NCI-H748 (cell line): Measurements from ENCODE around the gene PARP4.
A peak's percentile ranks its signal among the peaks of the same experiment; 100 is the strongest.
"Not testable (repeated sequence)": the region's sequence is repeated elsewhere in the genome, so short reads cannot be mapped to it uniquely, and the experiment has no call there.

Experiments used
- DNase-seq: peaks from one replicate; lab custom pipeline; 2025; ENCODE audit not compliant: unreplicated experiment; lab: John Stamatoyannopoulos, UW

Gene PARP4

GRCh38 chr13:24512197-24512907, at the start of gene PARP4:
PARP4 (minus strand) TSS chr13:24512778; CDS start chr13:24503776, 9,002 bp downstream.
- peak; percentile 97 for DNase-seq

GRCh38 chr13:24560579-24561187, 48.1 kb upstream of the PARP4 start:
- not testable (repeated sequence) for DNase-seq

GRCh38 chr13:24559431-24560218, 47.0 kb upstream of the PARP4 start:
- DNase-seq: not testable (repeated sequence)

- DNase-seq: no peak
These were observed 44.5 kb upstream of the PARP4 start for GRCh38 chr13:24557081-24557480.

- DNase-seq: not testable (repeated sequence)
These were observed 41.3 kb upstream of the PARP4 start for GRCh38 chr13:24553892-24554291.

GRCh38 chr13:24541476-24542352, 29.1 kb upstream of the PARP4 start:
- DNase-seq: peak; percentile 50

- DNase-seq: no peak
These were observed 28.5 kb upstream of the PARP4 start for GRCh38 chr13:24541127-24541475.

GRCh38 chr13:24540236-24541126, 27.9 kb upstream of the PARP4 start:
- DNase-seq: no peak

GRCh38 chr13:24539500-24540165, 27.1 kb upstream of the PARP4 start:
- DNase-seq: no peak

GRCh38 chr13:24529478-24529877, 16.9 kb upstream of the PARP4 start:
- DNase-seq: no peak

- no peak for DNase-seq
These were observed 16.3 kb upstream of the PARP4 start for GRCh38 chr13:24528816-24529398.

GRCh38 chr13:24527266-24527775, 14.7 kb upstream of the PARP4 start:
- no peak for DNase-seq

- no peak for DNase-seq
These were observed 8.2 kb upstream of the PARP4 start for GRCh38 chr13:24520733-24521132.

- no peak for DNase-seq
These were observed 4.3 kb upstream of the PARP4 start for GRCh38 chr13:24516919-24517318.

GRCh38 chr13:24512908-24513213, 283 bp upstream of the PARP4 start:
- DNase-seq: no peak

GRCh38 chr13:24511816-24512196, 772 bp downstream of the PARP4 start:
- peak; percentile 73 for DNase-seq

- DNase-seq: peak; percentile 64
These were observed 1.4 kb downstream of the PARP4 start for GRCh38 chr13:24511019-24511815.

- no peak for DNase-seq
These were observed 5.8 kb downstream of the PARP4 start for GRCh38 chr13:24506698-24507335.
